GM18873 (cell line): Measurements from ENCODE around the gene RNF130.
"Not testable (repeated sequence)": the region's sequence is repeated elsewhere in the genome, so short reads cannot be mapped to it uniquely, and the experiment has no call there.

ENCODE experiments used
- ATAC-seq: cut with Tn5 transposase; IDR thresholded peaks from one replicate; pipeline ENCODE4 v1.9.1; 2021; ENCODE audit warnings: mild to moderate bottlenecking, moderate library complexity, moderate number of reproducible peaks; ENCODE audit not compliant: unreplicated experiment, low FRiP score

RNF130 gene

GRCh38 chr5:180104168-180104530 lies 32.6 kb upstream of the RNF130 start:
- no peak for ATAC-seq

DNA sequence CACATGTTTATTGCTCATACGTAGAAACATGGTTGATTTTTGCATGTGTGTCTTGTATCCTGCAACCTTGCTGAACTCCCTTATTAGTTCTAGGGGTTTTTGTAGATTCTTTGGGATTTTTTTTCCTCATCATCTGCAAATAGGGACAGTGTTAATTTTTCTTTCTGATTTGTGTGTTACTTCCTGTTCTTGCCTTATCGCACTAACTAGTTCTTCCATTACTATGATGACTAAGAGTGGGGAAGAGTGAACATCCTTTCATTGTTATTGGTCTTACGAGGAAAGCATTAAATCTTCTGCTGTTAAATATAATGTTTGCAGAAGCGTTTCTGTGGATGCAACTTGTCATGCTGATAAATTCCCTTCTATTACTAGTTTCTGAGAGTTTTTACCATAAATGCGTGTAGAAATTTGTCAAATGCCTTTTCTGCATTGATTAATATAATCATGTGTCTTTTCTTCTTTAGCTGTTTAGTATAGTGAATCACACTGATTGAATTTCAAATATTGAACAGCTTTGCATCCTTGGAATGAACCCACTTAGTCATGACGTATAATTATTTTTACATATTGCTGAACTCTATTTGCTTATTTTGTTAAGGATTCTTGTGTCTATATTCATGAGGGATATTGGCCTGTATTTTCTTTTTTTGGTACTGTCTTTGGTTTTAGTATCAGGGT lies 32.1 kb upstream of the RNF130 start:
- ATAC-seq: no peak

DNA sequence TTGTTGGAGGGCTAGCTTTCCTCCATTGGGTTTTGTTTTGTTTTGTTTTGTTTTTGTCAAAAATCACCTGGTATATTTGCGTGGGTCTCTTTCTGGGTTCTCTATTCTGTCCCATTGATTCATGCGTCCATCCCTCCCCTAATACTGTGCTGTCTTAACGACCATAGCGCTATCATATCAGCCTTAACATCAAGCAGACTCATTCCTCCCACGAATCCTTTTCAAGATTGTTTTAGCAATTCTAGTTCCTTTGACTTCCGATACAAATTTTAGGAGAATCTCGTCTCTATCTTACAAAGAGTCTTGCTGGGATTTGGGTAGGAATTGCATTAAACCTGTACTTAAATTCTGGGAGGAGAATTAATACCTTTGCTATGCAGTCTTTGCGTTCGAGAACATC lies 31.1 kb upstream of the RNF130 start:
- no peak for ATAC-seq

GRCh38 chr5:180101451-180102105 lies 30.0 kb upstream of the RNF130 start:
- ATAC-seq: no peak

GRCh38 chr5:180100621-180101450 lies 29.3 kb upstream of the RNF130 start:
- no peak for ATAC-seq

GRCh38 chr5:180099733-180100611 lies 28.4 kb upstream of the RNF130 start:
- no peak for ATAC-seq

DNA sequence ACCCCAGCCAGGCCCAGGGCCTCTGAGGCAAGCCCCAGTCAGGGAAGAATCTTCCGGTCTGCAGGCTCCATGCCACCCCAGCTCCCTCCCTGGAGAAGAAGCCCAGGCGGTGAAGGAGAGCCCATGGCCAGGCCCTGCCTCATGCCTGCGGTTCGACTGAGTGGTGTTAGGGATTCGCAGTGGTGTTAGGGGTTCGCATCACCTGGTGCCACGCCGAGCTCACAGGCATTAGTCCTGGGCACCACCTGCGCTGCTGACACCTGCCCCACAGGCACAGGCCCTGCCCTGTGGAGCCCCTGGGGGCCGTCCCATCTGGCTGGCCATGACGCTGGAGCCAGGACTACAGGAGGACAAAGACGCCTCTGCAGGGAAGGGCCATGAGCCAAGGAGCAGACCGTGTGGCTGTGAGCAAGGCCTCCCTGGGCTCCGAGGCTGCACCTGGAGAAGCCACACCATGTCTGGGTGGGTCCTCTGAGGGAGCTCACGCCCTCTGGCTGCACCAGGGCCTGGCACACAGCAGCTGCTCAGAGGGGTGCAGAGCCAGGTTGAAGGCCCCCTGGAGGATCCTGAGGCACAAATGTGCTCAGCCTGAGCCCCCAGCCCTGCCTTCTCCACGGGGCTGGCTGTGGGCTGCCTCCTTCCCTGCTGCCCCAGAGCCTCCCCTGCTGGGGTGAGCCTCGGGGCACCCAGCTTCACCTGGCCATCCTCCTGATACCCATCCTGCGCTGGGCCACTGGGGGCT lies 27.6 kb upstream of the RNF130 start:
- ATAC-seq: no peak

GRCh38 chr5:180098526-180098925 lies 27.0 kb upstream of the RNF130 start:
- ATAC-seq: no peak

- no peak for ATAC-seq
Measured at GRCh38 chr5:180097926-180098325, 26.4 kb upstream of the RNF130 start.

GRCh38 chr5:180097163-180097894 lies 25.8 kb upstream of the RNF130 start:
- ATAC-seq: no peak

DNA sequence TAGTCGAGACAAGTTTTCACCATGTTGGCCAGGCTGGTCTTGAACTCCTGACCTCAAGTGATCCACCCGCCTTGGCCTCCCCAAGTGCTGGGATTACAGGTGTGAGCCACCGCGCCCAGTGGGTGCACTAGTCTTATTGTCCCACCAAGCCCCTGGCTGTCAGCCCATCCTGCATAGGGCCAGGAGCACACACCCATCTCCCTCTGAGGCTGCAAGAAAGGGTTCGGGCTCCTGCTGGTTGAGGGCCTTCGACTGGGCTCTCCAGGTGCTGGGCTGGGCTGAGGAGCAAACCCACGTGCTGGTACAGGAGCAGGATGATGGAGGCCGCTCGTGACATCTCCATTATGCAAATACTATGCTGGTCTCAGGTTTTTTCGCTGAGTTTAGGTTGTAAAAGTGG lies 25.1 kb upstream of the RNF130 start:
- no peak for ATAC-seq

DNA sequence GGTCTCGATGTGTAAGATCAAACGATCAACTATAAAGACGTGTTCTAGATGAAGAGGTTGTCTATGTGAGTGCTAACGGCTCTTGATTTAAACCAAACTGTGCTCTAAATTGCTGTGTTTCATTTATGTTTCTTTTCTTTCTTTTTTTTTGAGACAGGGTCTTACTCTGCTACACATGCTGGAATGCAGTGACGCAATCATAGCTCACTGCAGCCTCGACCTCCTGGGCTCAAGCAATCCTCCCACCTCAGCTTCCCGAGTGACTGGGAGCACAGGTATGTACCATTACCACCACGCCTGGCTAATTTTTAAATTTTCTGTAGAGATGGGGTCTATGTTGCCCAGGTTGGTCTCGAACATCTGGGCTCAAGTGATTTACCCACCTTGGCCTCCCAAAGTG lies 24.0 kb upstream of the RNF130 start:
- no peak for ATAC-seq

DNA sequence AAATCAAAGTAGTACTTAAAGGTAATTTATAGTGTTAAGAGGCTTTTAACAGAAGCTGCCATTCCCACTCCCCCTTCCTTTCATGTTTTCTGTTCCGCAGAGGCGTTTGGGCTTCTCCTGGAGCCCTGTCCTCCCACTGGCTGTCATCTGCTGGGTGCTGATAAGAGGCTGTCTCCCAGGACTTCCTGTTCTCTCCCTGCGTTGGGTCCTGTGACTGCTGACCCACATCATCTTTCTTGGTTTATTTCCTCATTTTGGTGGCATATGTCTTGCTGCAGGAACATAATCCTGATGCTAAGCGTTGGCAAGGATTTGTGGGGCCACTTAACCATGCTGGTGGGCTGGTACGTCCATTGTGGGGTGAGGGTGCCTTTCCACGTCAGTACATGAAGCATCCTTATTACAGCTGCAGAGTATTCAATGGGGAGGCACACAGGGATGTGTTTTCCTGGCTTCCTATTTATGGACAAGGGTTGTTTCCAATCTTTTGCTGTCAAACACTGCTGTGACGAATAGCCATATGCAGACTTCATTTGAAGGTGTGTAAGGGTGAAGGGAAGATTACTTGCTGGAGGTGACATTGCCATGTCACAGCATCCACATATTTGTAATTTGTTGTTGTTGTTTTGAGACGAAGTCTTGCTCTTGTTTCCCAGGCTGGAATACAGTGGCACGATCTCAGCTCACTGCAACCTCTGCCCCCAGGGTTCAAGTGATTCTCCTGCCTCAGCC lies 22.3 kb upstream of the RNF130 start:
- ATAC-seq: no peak

DNA sequence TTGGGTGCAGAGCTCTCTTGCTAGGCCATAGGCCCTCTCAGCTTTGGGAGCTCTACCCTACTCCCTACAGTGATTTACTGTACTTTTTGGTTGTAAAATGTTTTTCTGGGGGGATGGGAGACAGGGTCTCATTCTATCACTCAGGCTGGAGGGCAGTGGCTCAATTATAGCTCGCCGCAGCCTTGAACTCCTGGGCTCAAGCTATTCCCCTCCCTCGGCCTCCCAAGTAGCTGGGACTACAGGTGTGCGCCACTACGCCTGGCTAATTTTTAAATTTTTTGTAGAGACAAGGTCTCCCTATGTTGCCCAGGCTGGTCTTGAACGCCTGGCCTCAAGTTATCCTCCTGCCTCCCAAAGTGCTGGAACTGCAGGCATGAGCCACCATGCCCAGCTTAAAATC lies 21.7 kb upstream of the RNF130 start:
- ATAC-seq: no peak

DNA sequence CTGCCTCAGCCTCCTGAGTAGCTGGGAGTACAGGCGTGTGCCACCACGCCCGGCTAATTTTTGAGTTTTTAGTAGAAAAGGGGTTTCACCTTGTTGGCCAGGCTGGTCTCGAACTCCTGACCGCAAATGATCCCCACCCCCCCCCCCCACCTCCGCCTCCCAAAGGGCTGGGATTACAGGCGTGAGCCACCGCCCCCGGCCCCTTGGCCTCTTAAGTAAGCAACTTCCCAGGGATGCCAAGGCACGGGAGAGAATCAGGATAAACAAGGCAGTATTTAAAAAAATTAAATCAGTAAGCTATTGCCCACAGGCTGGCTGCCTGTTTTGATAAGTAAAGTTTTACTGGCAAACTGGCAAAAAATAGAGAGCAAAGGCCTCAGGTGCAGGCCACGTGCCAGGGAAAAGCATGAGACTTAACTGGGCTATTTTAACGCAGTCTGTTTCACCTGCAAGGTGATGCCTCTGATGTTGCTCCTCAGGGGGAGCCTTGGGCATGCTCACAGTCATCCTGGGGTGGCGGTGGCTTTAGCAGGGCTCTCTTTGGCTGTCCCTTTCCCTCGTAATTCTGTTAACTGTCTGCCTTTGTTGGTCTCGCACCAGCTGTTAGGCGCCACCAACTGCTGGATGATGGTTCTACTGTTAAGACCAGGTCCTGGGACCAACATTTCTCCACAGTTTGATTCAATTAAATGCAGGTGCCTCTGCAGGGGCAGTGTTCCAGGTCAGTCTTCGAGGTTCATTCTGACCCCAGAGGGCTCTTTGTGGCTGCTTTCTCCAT lies 19.4 kb upstream of the RNF130 start:
- ATAC-seq: no peak

DNA sequence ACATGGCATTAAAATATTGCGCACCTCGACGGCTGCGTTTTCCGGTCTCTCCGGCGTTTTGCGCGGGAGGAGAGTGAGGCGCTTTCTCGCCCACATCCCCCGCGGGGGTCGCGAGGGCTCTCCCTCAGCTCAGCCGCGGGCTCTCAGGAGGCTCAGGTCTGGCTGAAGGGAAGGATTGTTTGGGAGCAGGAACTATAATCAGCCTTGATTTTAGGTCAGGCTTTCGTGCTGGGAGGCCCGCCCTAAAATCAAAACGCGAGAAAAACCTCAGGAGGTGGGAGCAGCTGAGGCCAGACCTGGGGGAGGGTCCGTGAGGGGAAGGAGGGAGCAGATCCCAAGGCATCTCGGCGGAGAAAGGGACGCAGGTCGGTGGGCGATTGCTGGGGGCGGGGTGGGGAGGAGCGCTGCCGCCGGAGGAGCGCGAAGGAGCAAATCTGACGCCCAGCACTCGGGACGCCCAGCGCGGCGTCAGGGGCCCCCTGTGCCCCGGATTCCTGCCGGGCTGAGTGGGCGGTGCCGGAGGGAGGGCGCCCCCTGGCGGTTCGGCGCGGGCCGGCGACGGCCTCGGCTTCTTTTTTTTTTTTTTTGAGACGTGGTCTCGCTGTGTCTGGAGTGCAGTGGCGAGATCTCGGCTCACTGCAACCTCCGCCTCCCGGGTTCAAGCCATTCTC lies 18.7 kb upstream of the RNF130 start:
- no peak for ATAC-seq

- not testable (repeated sequence) for ATAC-seq
Measured at GRCh38 chr5:180089628-180090027, 18.1 kb upstream of the RNF130 start.
